A549 (cell line): ENCODE measurements around the gene TOMM20.
A peak's percentile ranks its signal among the peaks of the same experiment; 100 is the strongest.

ENCODE experiments used
- CEBPB ChIP-seq, 2 experiments: fragments of >200 bp in 1 of 2; sonication (Bioruptor Twin) in 1 of 2; formaldehyde crosslinking in 1 of 2; IDR thresholded peaks; 2 replicates each; pipeline ENCODE4 v1.6.1; 2012 to 2016
- CTCF ChIP-seq: fragments of >200 bp; sonication (Bioruptor Twin); formaldehyde crosslinking; IDR thresholded peaks from 3 replicates; pipeline ENCODE4 v1.5.1; 2016
- EP300 ChIP-seq, 2 experiments: fragments of >200 bp; sonication (Bioruptor Twin); formaldehyde crosslinking; IDR thresholded peaks; 2 replicates in 1 of 2; 3 replicates in 1 of 2; pipeline ENCODE4 v1.6.1; 2016 to 2017
- FOSL2 ChIP-seq, 2 experiments: fragments of 450-650 bp in 1 of 2; fragments of >200 bp in 1 of 2; sonication (Bioruptor Twin) in 1 of 2; formaldehyde crosslinking; IDR thresholded peaks; 2 replicates each; pipeline versions ENCODE4 v1.5.0 to v1.6.1; 2016 to 2020; ENCODE audit warnings: mild to moderate bottlenecking in 1 of 2, moderate library complexity in 1 of 2
- HEYL ChIP-seq: fragments of 250-450 bp; sonication (Bioruptor Pico); IDR thresholded peaks from 2 replicates; pipeline ENCODE4 v1.8.0; 2021; ENCODE audit warnings: mild to moderate bottlenecking, moderate library complexity
- JUN ChIP-seq, 2 experiments: fragments of >200 bp; sonication (Bioruptor Twin); formaldehyde crosslinking; IDR thresholded peaks; 2 replicates in 1 of 2; 3 replicates in 1 of 2; pipeline ENCODE4 v1.6.1; 2016 to 2017
- MAX ChIP-seq: IDR thresholded peaks from 2 replicates; pipeline ENCODE4 v1.6.1; 2012
- NFE2L2 ChIP-seq: fragments of 150-350 bp; conservative IDR thresholded peaks from 2 replicates; pipeline ENCODE4 v1.6.1; 2014; ENCODE audit warnings: low read length
- POLR2A ChIP-seq: IDR thresholded peaks from 2 replicates; pipeline ENCODE4 v1.6.1; 2012; ENCODE audit warnings: mild to moderate bottlenecking, low read length
- RNF2 ChIP-seq: fragments of 200-600 bp; sonication (generic); IDR thresholded peaks from 2 replicates; pipeline ENCODE4 v1.6.1; 2016; ENCODE audit warnings: low read depth, mild to moderate bottlenecking, antibody characterized with exemption, moderate library complexity, borderline replicate concordance
- TP53 ChIP-seq: fragments of 250-450 bp; sonication (Bioruptor Pico); IDR thresholded peaks from 2 replicates; pipeline ENCODE4 v1.5.0; 2021; ENCODE audit warnings: mild to moderate bottlenecking, moderate library complexity
- ZSCAN20 ChIP-seq: fragments of 250-450 bp; sonication (Bioruptor Pico); IDR thresholded peaks from 2 replicates; pipeline ENCODE4 v1.8.0; 2022; ENCODE audit warnings: mild to moderate bottlenecking, moderate library complexity

GRCh38 chr1:235075777-235076308 lies 52.8 kb downstream of the TOMM20 start:
- no peak for TF ChIP-seq ZSCAN20 (CRISPR knock-in tag)
- peak; percentile 65 to 78 for TF ChIP-seq CEBPB (IDR thresholded peaks at IDR 0.05)
- TF ChIP-seq POLR2A, result no peak
- TF ChIP-seq RNF2, result no peak
- peak; percentile 51 to 58; a peak in 1 of 5 replicates for TF ChIP-seq EP300 (IDR thresholded peaks at IDR 0.05)
- no peak for TF ChIP-seq MAX
- TF ChIP-seq FOSL2 (IDR thresholded peaks at IDR 0.05), result no peak
- TF ChIP-seq FOSL2 (CRISPR knock-in tag; IDR thresholded peaks at IDR 0.05), result peak; percentile 35; the same call in 1 of the 2 replicates
- no peak for TF ChIP-seq HEYL (CRISPR knock-in tag)
- no peak for TF ChIP-seq NFE2L2
- no peak for TF ChIP-seq CTCF
- peak; percentile 27 to 33; a peak in 2 of 5 replicates for TF ChIP-seq JUN (IDR thresholded peaks at IDR 0.05)
- TF ChIP-seq TP53, result no peak
